ENCODE results near the gene STAB2. TPM values are rescaled to one million over a fixed set of nuclear protein-coding genes. Genes with fewer than 3 reads are reported as not detected.

The STAB2 gene
- total RNA-seq, 2 donors from 2014 or later = not detected

GRCh38 chr12:103623716-103624115 is 36.6 kb downstream of the STAB2 start:
- H3K27me3 ChIP-seq (ENCODE audit: control insufficient read depth, insufficient read depth, low read length, poor library complexity, severe bottlenecking) = no peaks in the 10 kb centered on the region
- H3K4me3 ChIP-seq (ENCODE audit: low read length) = no peak overlapping the region
- H3K4me1 ChIP-seq (ENCODE audit: control insufficient read depth, insufficient read depth, low read length) = no peaks in the 10 kb centered on the region
- H3K36me3 ChIP-seq (ENCODE audit: control insufficient read depth, insufficient read depth, low read length) = no peaks in the 10 kb centered on the region
- Mint-ChIP-seq H3K9me3 (no peaks in the 10 kb centered on the region), H3K4me3 (no peak overlapping the region), H3K27ac (no peak overlapping the region), H3K27me3 (ENCODE audit: insufficient read depth) (peaks cover 3% of the 10 kb centered on the region), H3K4me1 (no peaks in the 10 kb centered on the region), H3K36me3 (ENCODE audit: low read depth) (no peaks in the 10 kb centered on the region)
- H3K27ac ChIP-seq (ENCODE audit: low read depth, low read length) = no peak overlapping the region
- H3K9ac ChIP-seq (ENCODE audit: extremely low read depth, low read length, poor library complexity, severe bottlenecking) = no peak overlapping the region
- no peak for DNase-seq
- 91 to 96% methylated on average over 6 of the region's 6 CpGs for WGBS, 2 experiments (ENCODE audit: insufficient coverage in 1 of 2, insufficient read length in 1 of 2)
- no peak for TF ChIP-seq CTCF (conservative IDR thresholded peaks at IDR 0.05)
- H3K9me3 ChIP-seq (ENCODE audit: control insufficient read depth, low read length) = no peaks in the 10 kb centered on the region

- Histone ChIP-seq H3K27ac (ENCODE audit: low read depth, low read length) (no peak overlapping the region), H3K4me1 (ENCODE audit: control insufficient read depth, insufficient read depth, low read length) (no peaks in the 10 kb centered on the region), H3K4me3 (ENCODE audit: low read length) (no peak overlapping the region), H3K27me3 (ENCODE audit: control insufficient read depth, insufficient read depth, low read length, poor library complexity, severe bottlenecking) (no peaks in the 10 kb centered on the region), H3K36me3 (ENCODE audit: control insufficient read depth, insufficient read depth, low read length) (no peaks in the 10 kb centered on the region), H3K9me3 (ENCODE audit: control insufficient read depth, low read length) (no peaks in the 10 kb centered on the region), H3K9ac (ENCODE audit: extremely low read depth, low read length, poor library complexity, severe bottlenecking) (no peak overlapping the region)
- 53 to 84% methylated on average over 2 to 4 of the region's 4 CpGs for whole genome bisulfite sequencing, 2 experiments (ENCODE audit: insufficient coverage in 1 of 2, insufficient read length in 1 of 2)
- TF ChIP-seq CTCF (conservative IDR thresholded peaks at IDR 0.05) = peak; percentile 41
- Mint-ChIP-seq H3K9me3 (no peaks in the 10 kb centered on the region), H3K27me3 (ENCODE audit: insufficient read depth) (peaks cover 6% of the 10 kb centered on the region), H3K36me3 (ENCODE audit: low read depth) (no peaks in the 10 kb centered on the region), H3K27ac (no peak overlapping the region), H3K4me1 (no peaks in the 10 kb centered on the region), H3K4me3 (no peak overlapping the region)
- peak; percentile 76 for DNase-seq
These were observed 39.4 kb downstream of the STAB2 start for GRCh38 chr12:103626498-103626897.

GRCh38 chr12:103627189-103627855 is 40.2 kb downstream of the STAB2 start:
- H3K4me3 ChIP-seq (ENCODE audit: low read length) = no peak overlapping the region
- no peak overlapping the region for H3K27ac ChIP-seq (ENCODE audit: low read depth, low read length)
- WGBS, 2 experiments (ENCODE audit: insufficient coverage in 1 of 2, insufficient read length in 1 of 2) = 87 to 94% methylated on average over 3 of the region's 3 CpGs
- no peaks in the 10 kb centered on the region for H3K36me3 Mint-ChIP-seq (ENCODE audit: low read depth)
- no peaks in the 10 kb centered on the region for H3K4me1 Mint-ChIP-seq
- no peak overlapping the region for H3K9ac ChIP-seq (ENCODE audit: extremely low read depth, low read length, poor library complexity, severe bottlenecking)
- no peaks in the 10 kb centered on the region for H3K27me3 ChIP-seq (ENCODE audit: control insufficient read depth, insufficient read depth, low read length, poor library complexity, severe bottlenecking)
- peaks cover 6% of the 10 kb centered on the region for H3K27me3 Mint-ChIP-seq (ENCODE audit: insufficient read depth)
- no peaks in the 10 kb centered on the region for H3K9me3 ChIP-seq (ENCODE audit: control insufficient read depth, low read length)
- no peak for DNase-seq
- no peaks in the 10 kb centered on the region for H3K4me1 ChIP-seq (ENCODE audit: control insufficient read depth, insufficient read depth, low read length)
- no peaks in the 10 kb centered on the region for H3K9me3 Mint-ChIP-seq
- H3K4me3 Mint-ChIP-seq = no peak overlapping the region
- TF ChIP-seq CTCF (conservative IDR thresholded peaks at IDR 0.05) = no peak
- no peaks in the 10 kb centered on the region for H3K36me3 ChIP-seq (ENCODE audit: control insufficient read depth, insufficient read depth, low read length)
- no peak overlapping the region for H3K27ac Mint-ChIP-seq

Data from endodermal cell (in vitro differentiated cells).